ENCODE data around the gene S100A4. TPM values are rescaled to one million over a fixed set of nuclear protein-coding genes. Genes with fewer than 3 reads are reported as not detected.

Gene S100A4
- total and polyA plus RNA-seq, 2 experiments from 2014 or later = 14.2 to 36.0 TPM

DNA sequence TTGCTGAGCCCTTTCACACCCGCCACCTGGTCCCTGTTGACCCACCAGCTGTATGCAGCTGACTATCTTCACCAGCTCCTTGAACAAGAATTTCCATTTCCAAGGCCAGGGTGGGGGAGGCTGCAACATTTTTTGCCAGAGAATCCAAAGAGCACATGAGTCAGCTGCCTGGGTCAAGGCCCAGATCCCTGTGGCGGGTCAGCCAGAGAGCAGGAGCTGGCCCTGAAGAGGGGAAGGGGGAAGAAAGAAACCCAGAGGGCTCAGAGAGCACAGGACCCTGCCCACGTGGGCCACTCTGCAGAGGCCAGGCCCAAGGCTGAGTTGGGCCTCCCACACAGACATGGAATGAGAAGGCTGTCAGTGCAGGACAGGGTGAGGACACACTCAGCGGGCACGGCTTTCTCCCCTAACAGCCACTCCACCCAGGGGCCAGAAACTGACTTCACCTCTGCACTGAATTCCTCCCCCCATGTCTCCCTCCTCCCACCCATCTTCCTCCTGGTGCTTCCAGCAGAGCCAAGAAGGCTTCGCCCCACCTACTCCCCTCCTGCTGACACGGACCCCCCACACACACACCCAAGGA, 38.7 kb downstream of the S100A4 start (continued):
- no peak for TF ChIP-seq ZNF114 (CRISPR knock-in tag; IDR thresholded peaks at IDR 0.05)
- TF ChIP-seq EZH2phosphoT487 (IDR thresholded peaks at IDR 0.05; ENCODE audit: unreplicated experiment) = no peak
- TF ChIP-seq JUNB (IDR thresholded peaks at IDR 0.05; ENCODE audit: unreplicated experiment) = no peak
- no peak for TF ChIP-seq ZNF331 (CRISPR knock-in tag; IDR thresholded peaks at IDR 0.05; ENCODE audit: low read depth)
- no peak for TF ChIP-seq NANOG (IDR thresholded peaks at IDR 0.05; ENCODE audit: borderline replicate concordance)
- TF ChIP-seq, protein P1, sequence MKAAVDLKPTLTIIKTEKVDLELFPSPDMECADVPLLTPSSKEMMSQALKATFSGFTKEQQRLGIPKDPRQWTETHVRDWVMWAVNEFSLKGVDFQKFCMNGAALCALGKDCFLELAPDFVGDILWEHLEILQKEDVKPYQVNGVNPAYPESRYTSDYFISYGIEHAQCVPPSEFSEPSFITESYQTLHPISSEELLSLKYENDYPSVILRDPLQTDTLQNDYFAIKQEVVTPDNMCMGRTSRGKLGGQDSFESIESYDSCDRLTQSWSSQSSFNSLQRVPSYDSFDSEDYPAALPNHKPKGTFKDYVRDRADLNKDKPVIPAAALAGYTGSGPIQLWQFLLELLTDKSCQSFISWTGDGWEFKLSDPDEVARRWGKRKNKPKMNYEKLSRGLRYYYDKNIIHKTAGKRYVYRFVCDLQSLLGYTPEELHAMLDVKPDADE (IDR thresholded peaks at IDR 0.05) = no peak

DNA sequence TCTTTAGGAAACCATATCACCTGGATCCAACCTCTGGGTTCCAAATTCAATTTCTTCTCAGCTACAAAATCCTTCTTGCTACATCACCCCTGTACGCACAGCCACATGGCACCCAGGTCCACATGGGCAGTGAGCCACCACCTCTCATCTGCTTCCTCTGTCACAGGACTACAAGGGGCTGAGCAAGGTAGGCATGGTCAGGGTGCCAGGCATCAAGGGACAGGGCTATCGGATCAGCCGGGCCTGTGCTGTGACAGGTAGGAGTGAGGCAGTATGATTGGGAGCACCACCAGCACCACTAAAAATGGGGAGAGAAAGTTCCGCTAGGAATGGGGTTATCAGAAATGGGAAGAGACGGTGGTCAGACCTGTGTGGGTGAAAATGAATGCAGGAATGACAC, 39.2 kb downstream of the S100A4 start:
- H3K79me2 ChIP-seq (replicated peaks; ENCODE audit: insufficient read depth) = no peaks in the 10 kb centered on the region
- H3K4me2 ChIP-seq = no peak overlapping the region
- DNase-seq (ENCODE audit: low spot score) (no peak), ATAC-seq (no peak)
- H2AFZ ChIP-seq = peak overlapping the region; percentile 52; the same call in 1 of the 2 replicates
- no peaks in the 10 kb centered on the region for H3K36me3 ChIP-seq (ENCODE audit: insufficient read depth)
- Mint-ChIP-seq H3K36me3 (ENCODE audit: low read depth) (no peaks in the 10 kb centered on the region), H3K9me3 (no peaks in the 10 kb centered on the region), H3K4me3 (no peak overlapping the region), H3K4me1 (peaks cover 10% of the 10 kb centered on the region; the same call in 1 of the 3 replicates), H3K27me3 (ENCODE audit: insufficient read depth, low read depth, poor library complexity) (peaks cover 2% of the 10 kb centered on the region), H3K27ac (no peak overlapping the region)
- no peaks in the 10 kb centered on the region for H3F3A ChIP-seq (replicated peaks; ENCODE audit: low read depth)
- no peaks in the 10 kb centered on the region for H3K27me3 ChIP-seq (ENCODE audit: insufficient read depth)
- no peaks in the 10 kb centered on the region for H3K9me2 ChIP-seq (ENCODE audit: insufficient read depth)
- no peaks in the 10 kb centered on the region for H4K20me1 ChIP-seq (replicated peaks; ENCODE audit: insufficient read depth)
- H3K4me1 ChIP-seq (ENCODE audit: insufficient read depth) = no peaks in the 10 kb centered on the region
- H3K27ac ChIP-seq (ENCODE audit: low read depth) = no peak overlapping the region
- no peak overlapping the region for H3K4me3 ChIP-seq
- TF ChIP-seq, protein P2, sequence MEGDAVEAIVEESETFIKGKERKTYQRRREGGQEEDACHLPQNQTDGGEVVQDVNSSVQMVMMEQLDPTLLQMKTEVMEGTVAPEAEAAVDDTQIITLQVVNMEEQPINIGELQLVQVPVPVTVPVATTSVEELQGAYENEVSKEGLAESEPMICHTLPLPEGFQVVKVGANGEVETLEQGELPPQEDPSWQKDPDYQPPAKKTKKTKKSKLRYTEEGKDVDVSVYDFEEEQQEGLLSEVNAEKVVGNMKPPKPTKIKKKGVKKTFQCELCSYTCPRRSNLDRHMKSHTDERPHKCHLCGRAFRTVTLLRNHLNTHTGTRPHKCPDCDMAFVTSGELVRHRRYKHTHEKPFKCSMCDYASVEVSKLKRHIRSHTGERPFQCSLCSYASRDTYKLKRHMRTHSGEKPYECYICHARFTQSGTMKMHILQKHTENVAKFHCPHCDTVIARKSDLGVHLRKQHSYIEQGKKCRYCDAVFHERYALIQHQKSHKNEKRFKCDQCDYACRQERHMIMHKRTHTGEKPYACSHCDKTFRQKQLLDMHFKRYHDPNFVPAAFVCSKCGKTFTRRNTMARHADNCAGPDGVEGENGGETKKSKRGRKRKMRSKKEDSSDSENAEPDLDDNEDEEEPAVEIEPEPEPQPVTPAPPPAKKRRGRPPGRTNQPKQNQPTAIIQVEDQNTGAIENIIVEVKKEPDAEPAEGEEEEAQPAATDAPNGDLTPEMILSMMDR (conservative IDR thresholded peaks at IDR 0.05; ENCODE audit: low read depth in 2 of 2) = no peak
- TF ChIP-seq CREB1 (CRISPR knock-in tag; IDR thresholded peaks at IDR 0.05; ENCODE audit: low read depth) = no peak
- TF ChIP-seq EZH2phosphoT487 (IDR thresholded peaks at IDR 0.05; ENCODE audit: unreplicated experiment) = no peak
- TF ChIP-seq, protein P3, sequence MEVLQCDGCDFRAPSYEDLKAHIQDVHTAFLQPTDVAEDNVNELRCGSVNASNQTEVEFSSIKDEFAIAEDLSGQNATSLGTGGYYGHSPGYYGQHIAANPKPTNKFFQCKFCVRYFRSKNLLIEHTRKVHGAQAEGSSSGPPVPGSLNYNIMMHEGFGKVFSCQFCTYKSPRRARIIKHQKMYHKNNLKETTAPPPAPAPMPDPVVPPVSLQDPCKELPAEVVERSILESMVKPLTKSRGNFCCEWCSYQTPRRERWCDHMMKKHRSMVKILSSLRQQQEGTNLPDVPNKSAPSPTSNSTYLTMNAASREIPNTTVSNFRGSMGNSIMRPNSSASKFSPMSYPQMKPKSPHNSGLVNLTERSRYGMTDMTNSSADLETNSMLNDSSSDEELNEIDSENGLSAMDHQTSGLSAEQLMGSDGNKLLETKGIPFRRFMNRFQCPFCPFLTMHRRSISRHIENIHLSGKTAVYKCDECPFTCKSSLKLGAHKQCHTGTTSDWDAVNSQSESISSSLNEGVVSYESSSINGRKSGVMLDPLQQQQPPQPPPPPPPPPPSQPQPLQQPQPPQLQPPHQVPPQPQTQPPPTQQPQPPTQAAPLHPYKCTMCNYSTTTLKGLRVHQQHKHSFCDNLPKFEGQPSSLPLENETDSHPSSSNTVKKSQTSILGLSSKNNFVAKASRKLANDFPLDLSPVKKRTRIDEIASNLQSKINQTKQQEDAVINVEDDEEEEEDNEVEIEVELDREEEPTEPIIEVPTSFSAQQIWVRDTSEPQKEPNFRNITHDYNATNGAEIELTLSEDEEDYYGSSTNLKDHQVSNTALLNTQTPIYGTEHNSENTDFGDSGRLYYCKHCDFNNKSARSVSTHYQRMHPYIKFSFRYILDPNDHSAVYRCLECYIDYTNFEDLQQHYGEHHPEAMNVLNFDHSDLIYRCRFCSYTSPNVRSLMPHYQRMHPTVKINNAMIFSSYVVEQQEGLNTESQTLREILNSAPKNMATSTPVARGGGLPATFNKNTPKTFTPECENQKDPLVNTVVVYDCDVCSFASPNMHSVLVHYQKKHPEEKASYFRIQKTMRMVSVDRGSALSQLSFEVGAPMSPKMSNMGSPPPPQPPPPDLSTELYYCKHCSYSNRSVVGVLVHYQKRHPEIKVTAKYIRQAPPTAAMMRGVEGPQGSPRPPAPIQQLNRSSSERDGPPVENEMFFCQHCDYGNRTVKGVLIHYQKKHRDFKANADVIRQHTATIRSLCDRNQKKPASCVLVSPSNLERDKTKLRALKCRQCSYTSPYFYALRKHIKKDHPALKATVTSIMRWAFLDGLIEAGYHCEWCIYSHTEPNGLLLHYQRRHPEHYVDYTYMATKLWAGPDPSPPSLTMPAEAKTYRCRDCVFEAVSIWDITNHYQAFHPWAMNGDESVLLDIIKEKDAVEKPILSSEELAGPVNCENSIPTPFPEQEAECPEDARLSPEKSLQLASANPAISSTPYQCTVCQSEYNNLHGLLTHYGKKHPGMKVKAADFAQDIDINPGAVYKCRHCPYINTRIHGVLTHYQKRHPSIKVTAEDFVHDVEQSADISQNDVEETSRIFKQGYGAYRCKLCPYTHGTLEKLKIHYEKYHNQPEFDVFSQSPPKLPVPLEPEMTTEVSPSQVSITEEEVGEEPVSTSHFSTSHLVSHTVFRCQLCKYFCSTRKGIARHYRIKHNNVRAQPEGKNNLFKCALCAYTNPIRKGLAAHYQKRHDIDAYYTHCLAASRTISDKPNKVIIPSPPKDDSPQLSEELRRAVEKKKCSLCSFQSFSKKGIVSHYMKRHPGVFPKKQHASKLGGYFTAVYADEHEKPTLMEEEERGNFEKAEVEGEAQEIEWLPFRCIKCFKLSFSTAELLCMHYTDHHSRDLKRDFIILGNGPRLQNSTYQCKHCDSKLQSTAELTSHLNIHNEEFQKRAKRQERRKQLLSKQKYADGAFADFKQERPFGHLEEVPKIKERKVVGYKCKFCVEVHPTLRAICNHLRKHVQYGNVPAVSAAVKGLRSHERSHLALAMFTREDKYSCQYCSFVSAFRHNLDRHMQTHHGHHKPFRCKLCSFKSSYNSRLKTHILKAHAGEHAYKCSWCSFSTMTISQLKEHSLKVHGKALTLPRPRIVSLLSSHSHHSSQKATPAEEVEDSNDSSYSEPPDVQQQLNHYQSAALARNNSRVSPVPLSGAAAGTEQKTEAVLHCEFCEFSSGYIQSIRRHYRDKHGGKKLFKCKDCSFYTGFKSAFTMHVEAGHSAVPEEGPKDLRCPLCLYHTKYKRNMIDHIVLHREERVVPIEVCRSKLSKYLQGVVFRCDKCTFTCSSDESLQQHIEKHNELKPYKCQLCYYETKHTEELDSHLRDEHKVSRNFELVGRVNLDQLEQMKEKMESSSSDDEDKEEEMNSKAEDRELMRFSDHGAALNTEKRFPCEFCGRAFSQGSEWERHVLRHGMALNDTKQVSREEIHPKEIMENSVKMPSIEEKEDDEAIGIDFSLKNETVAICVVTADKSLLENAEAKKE (CRISPR knock-in tag; IDR thresholded peaks at IDR 0.05) = no peak
- TF ChIP-seq, protein P1 (IDR thresholded peaks at IDR 0.05) = no peak
- TF ChIP-seq JUNB (IDR thresholded peaks at IDR 0.05; ENCODE audit: unreplicated experiment) = no peak
- no peak for TF ChIP-seq ZNF114 (CRISPR knock-in tag; IDR thresholded peaks at IDR 0.05)
- TF ChIP-seq, protein P4, sequence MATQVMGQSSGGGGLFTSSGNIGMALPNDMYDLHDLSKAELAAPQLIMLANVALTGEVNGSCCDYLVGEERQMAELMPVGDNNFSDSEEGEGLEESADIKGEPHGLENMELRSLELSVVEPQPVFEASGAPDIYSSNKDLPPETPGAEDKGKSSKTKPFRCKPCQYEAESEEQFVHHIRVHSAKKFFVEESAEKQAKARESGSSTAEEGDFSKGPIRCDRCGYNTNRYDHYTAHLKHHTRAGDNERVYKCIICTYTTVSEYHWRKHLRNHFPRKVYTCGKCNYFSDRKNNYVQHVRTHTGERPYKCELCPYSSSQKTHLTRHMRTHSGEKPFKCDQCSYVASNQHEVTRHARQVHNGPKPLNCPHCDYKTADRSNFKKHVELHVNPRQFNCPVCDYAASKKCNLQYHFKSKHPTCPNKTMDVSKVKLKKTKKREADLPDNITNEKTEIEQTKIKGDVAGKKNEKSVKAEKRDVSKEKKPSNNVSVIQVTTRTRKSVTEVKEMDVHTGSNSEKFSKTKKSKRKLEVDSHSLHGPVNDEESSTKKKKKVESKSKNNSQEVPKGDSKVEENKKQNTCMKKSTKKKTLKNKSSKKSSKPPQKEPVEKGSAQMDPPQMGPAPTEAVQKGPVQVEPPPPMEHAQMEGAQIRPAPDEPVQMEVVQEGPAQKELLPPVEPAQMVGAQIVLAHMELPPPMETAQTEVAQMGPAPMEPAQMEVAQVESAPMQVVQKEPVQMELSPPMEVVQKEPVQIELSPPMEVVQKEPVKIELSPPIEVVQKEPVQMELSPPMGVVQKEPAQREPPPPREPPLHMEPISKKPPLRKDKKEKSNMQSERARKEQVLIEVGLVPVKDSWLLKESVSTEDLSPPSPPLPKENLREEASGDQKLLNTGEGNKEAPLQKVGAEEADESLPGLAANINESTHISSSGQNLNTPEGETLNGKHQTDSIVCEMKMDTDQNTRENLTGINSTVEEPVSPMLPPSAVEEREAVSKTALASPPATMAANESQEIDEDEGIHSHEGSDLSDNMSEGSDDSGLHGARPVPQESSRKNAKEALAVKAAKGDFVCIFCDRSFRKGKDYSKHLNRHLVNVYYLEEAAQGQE (IDR thresholded peaks at IDR 0.05; ENCODE audit: unreplicated experiment) = no peak

Measured in GM23338 (cell line).